Epithelial cell of prostate (primary cell): ENCODE measurements around the gene H2BK1.

Source experiments
- DNase-seq: peaks from one replicate; pipeline ENCODE4 v3.0.0-alpha.2; 2011; ENCODE audit warnings: low read depth, low spot score
- H3K27ac ChIP-seq: fragments of 450-650 bp; 2 replicates; pipeline ENCODE4 v1.5.1; 2017; ENCODE audit warnings: mild to moderate bottlenecking

The H2BK1 gene

DNA sequence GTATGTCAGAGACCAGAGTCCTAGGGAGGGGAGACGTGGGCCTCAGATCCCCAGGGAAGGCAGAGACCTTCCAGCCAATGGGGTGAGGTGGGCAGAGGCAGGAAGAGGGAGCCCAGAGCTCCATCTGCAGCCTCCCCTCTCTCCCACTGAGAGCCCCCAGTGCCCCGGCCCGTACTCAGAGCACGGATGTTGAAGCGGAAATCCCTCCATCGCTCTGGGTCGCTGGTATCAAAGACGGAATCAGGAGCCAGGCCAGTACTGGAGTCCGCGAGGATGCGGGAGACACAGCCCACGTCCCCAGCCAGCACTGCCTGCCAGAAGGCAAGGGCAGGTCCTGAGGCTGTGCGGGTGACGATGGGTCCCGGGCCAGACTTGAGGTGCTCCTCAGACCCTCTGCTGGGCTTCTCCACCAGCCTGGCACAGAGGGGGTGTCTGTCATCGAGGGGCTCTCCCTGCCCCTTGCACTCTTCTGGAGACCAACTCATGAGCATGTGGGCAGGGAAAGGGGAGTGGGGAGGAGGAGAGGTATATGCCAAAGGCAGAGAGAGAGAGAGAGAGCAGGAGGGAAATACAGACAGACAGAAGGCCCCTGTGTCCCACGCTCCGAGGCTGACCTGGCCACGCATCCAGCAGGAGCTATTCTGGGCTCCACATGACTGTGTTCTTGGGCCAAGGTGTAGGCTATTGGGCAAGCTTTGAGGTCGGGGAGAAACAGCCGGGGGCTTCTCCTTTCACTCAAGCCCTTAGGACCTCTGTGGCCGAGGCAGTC lies 23.5 kb downstream of the H2BK1 start, which contains the start of gene ASB10:
TSS of gene ASB10 (minus strand) at position 611 of the 769 bp plus-strand sequence. CDS start at position 491, 120 bp downstream.
- H3K27ac ChIP-seq, result no peak within 1 kb of the TSS
- no peak for DNase-seq

DNA sequence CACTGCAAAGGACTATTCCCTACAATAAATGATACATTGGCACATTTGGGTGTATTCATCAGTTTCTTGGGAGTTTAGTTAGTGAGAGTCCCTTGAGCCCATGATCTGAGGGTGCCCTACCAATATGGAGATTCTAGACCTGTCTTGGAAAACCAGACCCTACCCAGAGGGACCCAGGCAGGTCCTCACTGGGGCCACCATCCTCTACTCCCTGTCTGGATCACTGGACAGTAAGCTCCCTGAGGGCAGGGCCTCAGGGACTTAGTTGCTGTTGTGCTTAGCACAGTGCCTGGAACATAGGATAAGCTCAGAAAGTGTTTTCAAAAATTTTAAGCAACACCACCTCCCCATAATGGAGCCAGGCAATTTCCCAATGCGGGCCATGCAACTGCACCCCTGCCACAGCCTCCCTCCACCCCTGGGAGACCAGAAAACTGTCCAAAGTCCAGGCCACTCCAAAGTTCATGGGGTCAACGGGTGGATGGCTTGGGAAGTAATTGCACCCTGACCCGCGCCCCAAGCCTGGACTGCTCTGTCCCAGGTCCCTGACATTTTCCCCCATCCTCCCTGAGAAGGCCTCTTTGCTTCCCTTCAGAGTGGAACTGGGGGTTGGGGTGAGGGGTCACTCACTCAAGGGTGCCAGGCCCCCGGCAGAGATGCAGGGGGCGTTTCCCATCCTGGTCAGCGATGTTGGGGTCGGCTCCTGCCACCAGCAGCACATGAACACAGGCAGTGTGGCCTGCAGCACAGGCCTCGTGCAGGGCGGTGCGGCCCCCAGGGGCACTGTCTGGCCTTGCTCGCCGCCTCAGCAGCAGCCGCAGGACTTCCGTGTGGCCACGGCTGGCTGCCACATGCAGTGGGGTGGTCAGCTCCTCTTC lies 24.3 kb downstream of the H2BK1 start:
- no peak for DNase-seq
- H3K27ac ChIP-seq, result no peak overlapping the region

- no peak overlapping the region for H3K27ac ChIP-seq
- DNase-seq, result no peak
These were observed 29.3 kb downstream of the H2BK1 start for GRCh38 chr7:151181011-151181431.

DNA sequence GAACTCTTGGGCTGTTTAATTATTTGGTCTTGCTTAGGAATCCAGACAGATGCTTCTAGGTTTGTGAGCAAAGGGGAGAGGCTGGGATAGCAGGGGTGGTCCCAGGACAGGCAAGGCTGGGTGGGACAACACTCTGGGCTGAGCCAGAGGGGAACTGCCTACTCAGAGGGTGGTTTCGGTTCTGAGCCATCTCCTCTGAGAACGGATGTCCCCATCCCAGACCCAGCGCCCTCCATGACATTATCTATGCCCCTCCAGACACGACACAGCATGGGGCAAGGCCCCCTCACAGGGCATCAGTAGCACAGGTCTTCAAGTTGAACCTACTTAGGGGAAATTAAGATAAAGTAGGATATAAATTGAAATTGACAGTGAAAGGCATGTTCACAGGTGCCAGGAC lies 30.3 kb downstream of the H2BK1 start:
- no peak for DNase-seq
- no peak overlapping the region for H3K27ac ChIP-seq

DNA sequence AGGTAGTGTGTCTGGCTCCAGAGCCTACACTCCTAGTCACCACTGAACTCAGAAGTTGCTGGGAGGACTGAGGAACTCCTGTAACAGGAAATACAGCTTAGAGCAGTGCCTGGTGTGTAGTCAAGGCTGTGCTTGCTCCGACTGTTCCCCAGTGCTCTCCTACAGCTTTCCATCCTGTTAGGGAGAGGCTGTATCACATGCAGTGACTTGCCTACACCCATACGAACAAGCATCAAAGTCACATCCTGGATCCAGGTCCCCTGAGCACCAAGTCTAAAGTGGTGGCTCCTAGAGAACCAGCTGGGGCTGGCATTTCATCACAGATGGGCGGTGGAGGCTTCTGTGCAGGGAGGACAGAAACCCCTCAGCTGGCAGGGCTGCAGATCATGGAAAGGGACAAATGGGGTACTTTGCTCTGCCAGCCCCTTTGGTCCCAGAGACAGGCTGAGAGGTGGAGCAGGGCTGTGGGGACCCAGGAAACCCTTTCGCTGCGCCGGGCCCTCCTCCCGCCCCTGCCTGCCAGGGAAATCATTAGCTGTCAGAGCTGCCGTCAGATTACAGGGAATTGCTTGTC lies 30.9 kb downstream of the H2BK1 start:
- DNase-seq, result no peak
- no peak overlapping the region for H3K27ac ChIP-seq

DNA sequence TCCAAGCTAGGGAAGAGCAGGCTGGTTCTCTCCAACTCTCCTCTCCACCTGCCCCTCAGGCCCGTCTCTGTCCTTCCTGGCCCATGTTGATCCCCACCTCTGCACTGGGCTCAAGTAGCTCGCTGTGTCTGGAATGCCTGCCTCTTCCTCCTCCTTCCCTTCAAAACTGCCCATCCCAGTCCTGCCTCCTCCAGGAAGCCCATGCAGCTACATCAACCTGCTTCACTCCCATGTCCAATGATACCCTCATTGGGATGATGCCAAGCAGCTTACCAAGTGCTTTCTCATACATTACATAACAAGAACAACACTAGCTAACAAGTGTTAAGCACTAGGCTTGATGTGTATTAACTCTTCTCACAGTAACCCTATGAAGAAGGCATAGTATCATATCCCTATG lies 31.5 kb downstream of the H2BK1 start:
- no peak for DNase-seq

DNA sequence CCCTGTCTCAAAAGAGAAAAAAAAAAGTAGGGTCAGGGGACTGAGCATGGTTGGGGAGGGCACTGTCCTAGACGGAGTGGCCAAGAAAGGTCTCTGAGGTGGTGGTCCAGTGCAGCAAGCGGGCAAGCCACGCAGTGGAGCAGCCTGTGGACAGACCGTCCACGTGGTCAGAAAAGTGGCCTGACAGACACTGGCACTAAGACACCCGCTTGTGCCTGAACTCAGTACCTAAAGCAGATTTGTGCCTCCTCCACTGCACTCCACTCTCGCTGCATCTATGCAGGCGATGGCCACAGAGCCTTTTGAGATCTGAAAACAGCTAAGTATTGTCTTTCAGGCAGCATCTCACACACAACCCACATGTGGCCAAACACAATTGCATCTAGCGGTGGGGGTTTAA lies 32.1 kb downstream of the H2BK1 start:
- no peak for DNase-seq
- no peak overlapping the region for H3K27ac ChIP-seq

More for the DNA sequence above, 31.5 kb downstream of the H2BK1 start:
- no peak overlapping the region for H3K27ac ChIP-seq

DNA sequence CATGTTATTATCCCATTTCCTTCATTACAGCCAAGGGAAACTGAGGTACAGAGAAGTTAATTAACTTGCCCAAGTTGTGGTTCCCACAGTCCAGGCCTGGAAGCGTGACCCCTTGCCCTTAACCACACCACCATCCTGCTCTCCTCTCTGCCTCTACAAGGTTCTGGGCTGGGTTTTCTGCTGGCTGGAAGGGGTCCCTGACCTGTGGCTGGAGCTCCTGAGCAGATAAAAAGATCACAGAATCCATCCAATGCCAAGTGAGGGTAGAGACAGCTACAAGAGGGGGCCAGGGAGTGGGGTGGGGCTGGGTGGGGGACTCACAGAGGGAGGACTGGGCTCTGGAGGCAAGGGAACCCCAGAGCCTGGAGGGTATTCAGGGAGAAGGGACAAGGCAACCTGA lies 33.0 kb downstream of the H2BK1 start:
- no peak for DNase-seq
- H3K27ac ChIP-seq, result no peak overlapping the region

DNA sequence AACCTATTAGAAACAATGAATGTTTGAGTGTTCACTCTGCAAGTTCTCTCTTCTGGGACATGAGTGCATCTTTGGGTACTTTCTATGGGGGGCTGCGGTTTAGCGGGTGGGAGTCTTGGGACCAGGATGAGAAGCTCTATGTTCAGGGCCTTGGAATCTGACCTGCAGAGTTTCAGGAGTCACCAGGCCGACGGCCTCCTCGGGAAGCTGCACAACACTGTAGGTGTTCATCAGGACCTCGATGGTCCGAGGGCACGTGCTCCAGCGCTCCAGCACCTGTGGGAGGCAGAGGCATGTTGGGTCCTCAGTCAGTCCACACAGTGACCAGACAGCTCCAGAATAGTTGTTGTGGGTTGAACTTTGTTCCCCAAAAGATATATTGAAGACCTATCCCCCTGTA lies 33.9 kb downstream of the H2BK1 start:
- no peak for DNase-seq
- no peak overlapping the region for H3K27ac ChIP-seq

- H3K27ac ChIP-seq, result no peak overlapping the region
- DNase-seq, result no peak
These were observed 34.4 kb downstream of the H2BK1 start for GRCh38 chr7:151175793-151176311.

- no peak for DNase-seq
- H3K27ac ChIP-seq, result no peak overlapping the region
These were observed 35.1 kb downstream of the H2BK1 start for GRCh38 chr7:151175047-151175792.

- DNase-seq, result no peak
- no peak overlapping the region for H3K27ac ChIP-seq
These were observed 35.8 kb downstream of the H2BK1 start for GRCh38 chr7:151174246-151175046.

DNA sequence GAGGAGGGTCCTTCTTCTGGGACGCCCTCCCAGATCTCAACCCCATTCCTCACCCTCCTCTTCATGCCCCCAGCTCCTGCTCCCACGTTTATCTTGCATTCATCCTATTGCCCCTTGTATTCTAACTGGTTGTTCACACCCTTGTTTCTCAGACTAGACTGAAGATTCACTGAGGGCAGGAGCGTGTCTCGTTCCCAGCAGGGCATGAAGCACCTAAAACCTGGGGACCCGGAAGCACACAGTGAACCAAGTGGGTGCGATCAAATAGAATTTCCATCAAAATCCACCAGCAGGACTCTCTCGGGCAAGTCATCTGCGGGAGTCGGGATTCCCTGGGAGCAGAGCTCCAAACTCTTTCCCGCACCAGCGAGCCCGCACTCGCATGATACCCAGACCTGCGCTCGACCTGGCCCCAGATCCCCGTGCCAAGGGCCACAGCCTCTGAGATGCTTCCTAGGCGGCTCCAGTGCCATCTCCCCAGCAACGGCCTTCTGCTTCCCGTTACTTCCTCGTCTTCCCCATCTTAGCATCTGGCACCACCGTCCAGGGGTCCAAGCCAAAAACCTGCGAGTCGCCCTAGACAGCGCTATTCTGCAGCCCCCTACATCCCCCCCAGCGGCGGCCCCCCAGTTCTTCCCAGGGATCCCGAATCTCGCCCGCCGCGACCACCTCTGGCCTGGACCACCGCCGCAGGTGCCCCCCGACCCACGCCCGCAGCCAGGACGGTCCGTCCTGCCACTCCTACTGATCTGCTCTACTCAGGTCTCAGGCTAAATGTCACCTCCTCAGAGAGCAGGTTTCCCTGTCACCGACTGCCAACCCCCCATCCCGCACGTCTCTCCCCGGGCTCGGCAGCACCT lies 36.7 kb downstream of the H2BK1 start:
- H3K27ac ChIP-seq, result no peak overlapping the region
- DNase-seq, result no peak

GRCh38 chr7:151172273-151173141 lies 37.8 kb downstream of the H2BK1 start:
- DNase-seq, result no peak
- no peak overlapping the region for H3K27ac ChIP-seq

DNA sequence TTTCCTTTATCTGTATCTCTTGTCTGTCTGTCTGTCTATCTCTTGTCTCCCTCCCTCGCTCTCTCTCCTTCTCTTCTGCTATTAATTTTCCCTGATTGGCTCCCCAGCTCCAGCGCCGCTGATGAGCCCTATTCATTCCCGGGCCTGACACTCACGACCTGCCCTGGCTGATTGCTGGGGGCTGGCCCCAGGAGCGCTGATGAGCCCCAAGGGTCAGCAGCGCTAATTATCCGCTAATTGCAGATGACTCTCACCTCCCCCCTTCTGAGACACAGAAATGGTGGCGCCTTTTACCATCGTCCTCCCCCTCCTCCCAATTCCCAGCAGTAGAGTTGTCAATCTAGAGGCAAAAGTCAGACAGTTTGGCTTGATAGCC lies 41.5 kb downstream of the H2BK1 start:
- H3K27ac ChIP-seq, result no peak overlapping the region
- no peak for DNase-seq

- H3K27ac ChIP-seq, result no peak overlapping the region
- no peak for DNase-seq
These were observed 42.1 kb downstream of the H2BK1 start for GRCh38 chr7:151168003-151168786.
